CD14-positive monocyte (primary cell): ENCODE data around the gene TMEM238. TPM values are rescaled to one million over a fixed set of nuclear protein-coding genes. Genes with fewer than 3 reads are reported as not detected.

Experiments
- DNase-seq, 3 donors: peaks; one replicate each; pipeline ENCODE4 v3.0.0-alpha.2; 2011 to 2022
- H2AFZ ChIP-seq: 2 replicates; pipeline ENCODE4 v1.6.0; 2012; ENCODE audit warnings: mild to moderate bottlenecking, low read depth, low read length, inconsistent platforms; ENCODE audit not compliant: insufficient read depth, poor library complexity, severe bottlenecking
- H3K27ac ChIP-seq, 2 donors: 1 replicate in 1 of 2; 2 replicates in 1 of 2; pipeline ENCODE4 v1.5.1; 2012 to 2013; ENCODE audit warnings: low read length in 2 of 2, control low read depth in 1 of 2, inconsistent platforms in 1 of 2, low read depth in 1 of 2, mild to moderate bottlenecking in 1 of 2
- H3K27me3 ChIP-seq, 2 donors: one replicate each; pipeline versions ENCODE4 v1.6.0 to v1.6.1; 2011 to 2013; ENCODE audit warnings: low read length in 2 of 2; ENCODE audit not compliant: control insufficient read depth in 2 of 2, insufficient read depth in 2 of 2
- H3K36me3 ChIP-seq, 2 donors: replicated peaks in 1 of 2; 1 replicate in 1 of 2; 2 replicates in 1 of 2; pipeline versions ENCODE4 v1.5.1 to v1.6.1; 2012 to 2013; ENCODE audit warnings: low read length in 2 of 2, control low read depth in 1 of 2, inconsistent platforms in 1 of 2, mild to moderate bottlenecking in 1 of 2; ENCODE audit not compliant: insufficient read depth in 2 of 2, control insufficient read depth in 1 of 2
- H3K4me1 ChIP-seq, 2 donors: 1 replicate in 1 of 2; 2 replicates in 1 of 2; pipeline versions ENCODE4 v1.5.1 to v1.6.1; 2012 to 2013; ENCODE audit warnings: low read length in 2 of 2, control low read depth in 1 of 2, inconsistent platforms in 1 of 2, mild to moderate bottlenecking in 1 of 2, moderate library complexity in 1 of 2; ENCODE audit not compliant: insufficient read depth in 2 of 2, control insufficient read depth in 1 of 2
- H3K4me2 ChIP-seq: replicated peaks from 2 replicates; pipeline ENCODE3; 2012; ENCODE audit warnings: low read length, moderate library complexity, mild to moderate bottlenecking; ENCODE audit not compliant: poor library complexity, severe bottlenecking; ENCODE audit errors: extremely low read depth
- H3K4me3 ChIP-seq, 3 experiments: fragments of 200-600 bp in 1 of 3; sonication (generic) in 1 of 3; replicated peaks in 1 of 3; 1 replicate in 2 of 3; 2 replicates in 1 of 3; pipeline ENCODE4 v1.5.1; 2011 to 2013; ENCODE audit warnings: low read length in 3 of 3, mild to moderate bottlenecking in 3 of 3, control low read depth in 2 of 3, low read depth in 2 of 3, inconsistent platforms in 1 of 3, moderate library complexity in 1 of 3
- H3K79me2 ChIP-seq: 2 replicates; pipeline ENCODE4 v1.6.0; 2012; ENCODE audit warnings: mild to moderate bottlenecking, control low read depth, inconsistent platforms, low read length, moderate library complexity; ENCODE audit not compliant: insufficient read depth
- H3K9ac ChIP-seq: 2 replicates; pipeline ENCODE4 v1.6.0; 2017; ENCODE audit warnings: low read length, mild to moderate bottlenecking; ENCODE audit not compliant: insufficient read depth, poor library complexity, severe bottlenecking
- H3K9me3 ChIP-seq, 2 donors: replicated peaks in 1 of 2; 1 replicate in 1 of 2; 2 replicates in 1 of 2; pipeline versions ENCODE4 v1.5.1 to v1.6.1; 2012 to 2013; ENCODE audit warnings: low read length in 2 of 2, control low read depth in 1 of 2; ENCODE audit not compliant: control insufficient read depth in 1 of 2, insufficient read depth in 1 of 2
- H4K20me1 ChIP-seq: 2 replicates; pipeline ENCODE4 v1.6.0; 2012; ENCODE audit warnings: mild to moderate bottlenecking, low read length, control low read depth, moderate library complexity; ENCODE audit not compliant: insufficient read depth
- H3K27ac Mint-ChIP-seq, 7 donors: one replicate each; pipeline ENCODE4 v1.8.0; 2020; ENCODE audit warnings: mild to moderate bottlenecking in 7 of 7, mixed read lengths in 7 of 7, moderate library complexity in 6 of 7, inconsistent platforms in 2 of 7
- H3K27me3 Mint-ChIP-seq, 3 donors: one replicate each; pipeline ENCODE4 v1.8.0; 2021 to 2022; ENCODE audit warnings: low read depth in 3 of 3, mild to moderate bottlenecking in 3 of 3, mixed read lengths in 3 of 3, moderate library complexity in 3 of 3, inconsistent platforms in 1 of 3
- H3K36me3 Mint-ChIP-seq, 2 donors: one replicate each; pipeline ENCODE4 v1.8.0; 2020; ENCODE audit warnings: mixed read lengths in 2 of 2, inconsistent platforms in 1 of 2, mild to moderate bottlenecking in 1 of 2
- H3K4me1 Mint-ChIP-seq: one replicate; pipeline ENCODE4 v1.8.0; 2020; ENCODE audit warnings: mild to moderate bottlenecking, mixed read lengths
- H3K4me3 Mint-ChIP-seq, 2 donors: one replicate each; pipeline ENCODE4 v1.8.0; 2020; ENCODE audit warnings: mild to moderate bottlenecking in 2 of 2, mixed read lengths in 2 of 2, moderate library complexity in 1 of 2
- H3K9me3 Mint-ChIP-seq, 7 donors: one replicate each; pipeline ENCODE4 v1.8.0; 2020 to 2022; ENCODE audit warnings: mixed read lengths in 7 of 7, mild to moderate bottlenecking in 6 of 7, moderate library complexity in 6 of 7, inconsistent platforms in 2 of 7
- CTCF ChIP-seq: fragments of 200-600 bp; IDR thresholded peaks from one replicate; pipeline ENCODE4 v1.8.0; 2022; ENCODE audit warnings: antibody characterized with exemption, mild to moderate bottlenecking
- WGBS: methylation state at CpG from one replicate; pipeline ENCODE4 v1.1.5; 2013; ENCODE audit warnings: missing lambda C conversion rate; ENCODE audit not compliant: insufficient coverage; 5-methylcytosine and 5-hydroxymethylcytosine counted together
- intact Hi-C, 2 donors: fragments of 100-400 bp; cut with micrococcal nuclease; formaldehyde crosslinking; loops; one replicate each; pipeline versions ENCODE4 v1.15.0 to v1.15.1; 2023
- polyA plus RNA-seq, 3 donors: library from polyadenylated mRNA; depleted of rRNA in 1 of 3; unstranded in 2 of 3; stranded (reverse) in 1 of 3; fragments of 300-500 nt in 2 of 3; fragments of >200 nt in 1 of 3; fragmentation: Illumina TruSeq in 2 of 3; gene quantifications; 1 replicate in 2 of 3; 2 replicates in 1 of 3; pipeline ENCODE4 v1.2.3, GENCODE V29; 2012 to 2021

TMEM238 gene
- polyA plus RNA-seq, 3 donors, result not detected

DNA sequence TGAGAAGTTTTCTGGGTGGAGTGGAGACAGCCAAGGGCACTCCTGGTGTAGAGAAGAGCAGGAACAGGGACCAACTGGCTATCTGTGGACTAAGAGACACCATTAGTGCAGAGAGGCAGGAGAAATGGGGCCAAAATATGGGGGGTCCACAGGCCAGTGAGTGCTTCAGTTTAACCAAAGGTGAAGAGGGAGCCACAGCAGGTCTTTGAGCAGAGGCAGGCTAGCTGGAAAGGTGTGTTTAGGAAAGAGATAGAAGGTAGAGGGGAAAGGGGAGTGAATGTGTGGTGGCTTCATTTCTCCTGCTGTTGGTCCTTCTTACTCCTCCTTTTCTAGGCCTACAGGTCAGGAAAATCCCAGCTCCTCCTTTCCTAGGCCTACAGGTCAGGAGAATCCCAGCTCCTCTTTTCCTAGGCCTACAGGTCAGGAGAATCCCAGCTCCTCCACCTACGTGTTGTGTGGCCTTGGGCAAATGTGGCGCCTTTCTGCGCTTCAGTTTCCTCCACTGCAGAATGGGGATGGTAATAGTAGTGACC lies 1.5 kb downstream of the TMEM238 start:
- TF ChIP-seq CTCF, result no peak
- no peak overlapping the region for H3K4me2 ChIP-seq
- peaks cover 18% of the 10 kb centered on the region for H4K20me1 ChIP-seq
- H3K4me3 Mint-ChIP-seq, result peak overlapping the region; percentile 79 to 88
- H3K36me3 Mint-ChIP-seq, result peaks cover 10 to 15% of the 10 kb centered on the region in 2 donors
- peaks cover 0 to 3% (median 0%) of the 10 kb centered on the region in 7 donors for H3K9me3 Mint-ChIP-seq
- WGBS, result 100% methylated on average over 2 of the region's 3 CpGs
- H3K9ac ChIP-seq, result no peak overlapping the region
- H3K79me2 ChIP-seq, result peaks cover 18% of the 10 kb centered on the region
- H3K27ac Mint-ChIP-seq, result no peak overlapping the region
- intact Hi-C loops, result loop anchor here (5.0 kb wide), 4 partner anchors 40 to 90 kb away; no protein-coding TSS in a partner anchor
- H3K27ac ChIP-seq, result no peak overlapping the region
- H3K36me3 ChIP-seq, result peaks cover 5 to 6% of the 10 kb centered on the region in 2 donors
- H3K4me3 ChIP-seq, result no peak overlapping the region
- no peak for DNase-seq
- H3K4me1 ChIP-seq, result peaks cover 32 to 37% of the 10 kb centered on the region in 2 donors
- peaks cover 13 to 24% (median 23%) of the 10 kb centered on the region in 3 donors for H3K27me3 Mint-ChIP-seq
- peaks cover 34% of the 10 kb centered on the region for H3K4me1 Mint-ChIP-seq
- no peaks in the 10 kb centered on the region for H3K9me3 ChIP-seq
- peaks cover 0 to 8% of the 10 kb centered on the region in 2 donors for H3K27me3 ChIP-seq
- no peak overlapping the region for H2AFZ ChIP-seq

- WGBS, result 100% methylated on average over 4 of the region's 5 CpGs
- Mint-ChIP-seq H3K27ac (no peak overlapping the region), H3K4me3 (no peak overlapping the region), H3K4me1 (peaks cover 28% of the 10 kb centered on the region), H3K27me3 (peaks cover 17 to 27% (median 24%) of the 10 kb centered on the region in 3 donors), H3K9me3 (peaks cover 0 to 4% (median 0%) of the 10 kb centered on the region in 7 donors), H3K36me3 (peaks cover 4 to 9% of the 10 kb centered on the region in 2 donors)
- H3K9ac ChIP-seq, result no peak overlapping the region
- peaks cover 12% of the 10 kb centered on the region for H4K20me1 ChIP-seq
- peaks cover 0 to under 1% of the 10 kb centered on the region in 2 donors for H3K36me3 ChIP-seq
- no peak overlapping the region for H3K27ac ChIP-seq
- intact Hi-C loops, result loop anchor here (5.0 kb wide), 4 partner anchors 40 to 90 kb away; no protein-coding TSS in a partner anchor
- H3K9me3 ChIP-seq, result no peaks in the 10 kb centered on the region
- peaks cover 12% of the 10 kb centered on the region for H3K79me2 ChIP-seq
- no peak overlapping the region for H2AFZ ChIP-seq
- no peak for TF ChIP-seq CTCF
- H3K4me3 ChIP-seq, result no peak overlapping the region
- DNase-seq, result no peak
- H3K27me3 ChIP-seq, result peaks cover 0 to 13% of the 10 kb centered on the region in 2 donors
- H3K4me2 ChIP-seq, result no peak overlapping the region
- H3K4me1 ChIP-seq, result peaks cover 26 to 31% of the 10 kb centered on the region in 2 donors
Measured at GRCh38 chr19:55382013-55382412, 2.1 kb downstream of the TMEM238 start.
